H1 (cell line): ENCODE results near the gene ARHGAP8. TPM values are rescaled to one million over a fixed set of nuclear protein-coding genes. Genes with fewer than 3 reads are reported as not detected.
A peak's percentile ranks its signal among the peaks of the same experiment; 100 is the strongest.

Experiments used
- CTCF ChIA-PET: fragments of 300-600 bp; sonication (Branson Sonifier 250); formaldehyde crosslinking; loops from one replicate; lab custom pipeline; 2021; ENCODE audit not compliant: partially characterized antibody; lab: Charles Lee
- POLR2A ChIA-PET: fragments of 300-600 bp; sonication (Branson Sonifier 250); formaldehyde crosslinking; loops from one replicate; lab custom pipeline; 2021; ENCODE audit warnings: inconsistent platforms; ENCODE audit not compliant: partially characterized antibody; lab: Charles Lee
- DNase-seq, 2 experiments: peaks; one replicate each; pipeline versions ENCODE4 v3.0.0 to v3.0.0-alpha.2; 2010 to 2022; ENCODE audit warnings: low spot score in 2 of 2, low read depth in 1 of 2, mixed read lengths in 1 of 2
- FAIRE-seq: peaks from 2 replicates; lab custom pipeline; 2011; peaks lifted over from hg19 to GRCh38; lab: Jason Lieb, UNC
- H2AFZ ChIP-seq: 2 replicates; pipeline ENCODE4 v1.8.1; 2012; ENCODE audit warnings: low read length, inconsistent platforms
- H2AK5ac ChIP-seq: 2 replicates; pipeline ENCODE4 v1.6.1; 2013; ENCODE audit warnings: low read depth, low read length
- H2BK120ac ChIP-seq: replicated peaks from 2 replicates; pipeline ENCODE3; 2013; ENCODE audit warnings: low read depth, low read length, inconsistent platforms
- H2BK12ac ChIP-seq: 2 replicates; pipeline ENCODE4 v1.6.1; 2013; ENCODE audit warnings: low read depth, low read length
- H2BK15ac ChIP-seq: 2 replicates; pipeline ENCODE4 v1.6.1; 2013; ENCODE audit warnings: low read length
- H2BK20ac ChIP-seq: 2 replicates; pipeline ENCODE4 v1.6.1; 2013; ENCODE audit warnings: low read length
- H2BK5ac ChIP-seq: 2 replicates; pipeline ENCODE4 v1.6.1; 2013; ENCODE audit warnings: low read depth, low read length
- H3K14ac ChIP-seq: 2 replicates; pipeline ENCODE4 v1.6.1; 2013; ENCODE audit warnings: inconsistent platforms; ENCODE audit not compliant: insufficient read length
- H3K18ac ChIP-seq: 2 replicates; pipeline ENCODE4 v1.6.1; 2013; ENCODE audit warnings: low read length; ENCODE audit errors: extremely low read depth
- H3K23ac ChIP-seq: 2 replicates; pipeline ENCODE4 v1.6.1; 2013; ENCODE audit warnings: inconsistent platforms; ENCODE audit not compliant: insufficient read length
- H3K23me2 ChIP-seq: 2 replicates; pipeline ENCODE4 v1.6.1; 2013; ENCODE audit warnings: low read depth, low read length
- H3K27ac ChIP-seq: 2 replicates; pipeline ENCODE4 v1.6.1; 2011; ENCODE audit warnings: low read depth, low read length, inconsistent platforms
- H3K27me3 ChIP-seq, 4 experiments: replicated peaks in 1 of 4; 1 replicate in 1 of 4; 2 replicates in 3 of 4; pipeline versions ENCODE4 v1.6.1 to v1.8.1; 2011 to 2013; ENCODE audit warnings: low read length in 3 of 4, mild to moderate bottlenecking in 3 of 4, inconsistent platforms in 2 of 4, mixed read lengths in 2 of 4, moderate library complexity in 1 of 4; ENCODE audit not compliant: control insufficient read depth in 3 of 4, insufficient read depth in 3 of 4; ENCODE audit errors: extremely low read depth in 1 of 4
- H3K36me3 ChIP-seq, 4 experiments: 2 replicates each; pipeline versions ENCODE4 v1.6.1 to v1.8.1; 2011 to 2013; ENCODE audit warnings: mild to moderate bottlenecking in 4 of 4, low read length in 3 of 4, moderate library complexity in 2 of 4, control low read depth in 1 of 4, inconsistent platforms in 1 of 4; ENCODE audit not compliant: insufficient read depth in 4 of 4, control insufficient read depth in 2 of 4
- H3K4ac ChIP-seq: replicated peaks from 2 replicates; pipeline ENCODE3; 2013; ENCODE audit warnings: low read length, low read depth, mixed read lengths, inconsistent platforms; ENCODE audit not compliant: insufficient read length
- H3K4me1 ChIP-seq, 4 experiments: replicated peaks in 1 of 4; 1 replicate in 1 of 4; 2 replicates in 3 of 4; pipeline versions ENCODE4 v1.6.1 to v1.8.1; 2011 to 2013; ENCODE audit warnings: low read length in 3 of 4, inconsistent platforms in 2 of 4, mixed read lengths in 1 of 4; ENCODE audit not compliant: insufficient read depth in 4 of 4, control insufficient read depth in 3 of 4
- H3K4me2 ChIP-seq, 2 experiments: 2 replicates each; pipeline versions ENCODE4 v1.6.1 to v1.8.1; 2011 to 2013; ENCODE audit warnings: low read depth in 2 of 2, low read length in 2 of 2, control low read depth in 1 of 2, inconsistent platforms in 1 of 2, mild to moderate bottlenecking in 1 of 2; ENCODE audit not compliant: insufficient read depth in 1 of 2
- H3K4me3 ChIP-seq, 4 experiments: fragments of 200-600, 300-600 bp in 1 of 4; sonication (generic), shearing (Covaris generic), sonication (Bioruptor Twin) in 1 of 4; 2 replicates each; pipeline versions ENCODE4 v1.5.1 to v1.8.1; 2011 to 2016; ENCODE audit warnings: low read length in 4 of 4, low read depth in 3 of 4, control low read depth in 2 of 4, inconsistent platforms in 2 of 4, mild to moderate bottlenecking in 2 of 4, mixed read lengths in 1 of 4, moderate library complexity in 1 of 4; ENCODE audit not compliant: insufficient read depth in 2 of 4; ENCODE audit errors: extremely low read depth in 1 of 4
- H3K56ac ChIP-seq: replicated peaks from 2 replicates; pipeline ENCODE3; 2013; ENCODE audit warnings: low read depth, mild to moderate bottlenecking, mixed read lengths, low read length, inconsistent platforms; ENCODE audit not compliant: insufficient read length
- H3K79me1 ChIP-seq: 2 replicates; pipeline ENCODE4 v1.6.1; 2013; ENCODE audit warnings: low read depth, low read length, control low read depth
- H3K79me2 ChIP-seq, 2 experiments: 2 replicates each; pipeline versions ENCODE4 v1.6.1 to v1.8.1; 2012 to 2013; ENCODE audit warnings: low read length in 2 of 2, mild to moderate bottlenecking in 2 of 2, inconsistent platforms in 1 of 2; ENCODE audit not compliant: insufficient read depth in 2 of 2, control insufficient read depth in 1 of 2
- H3K9ac ChIP-seq, 4 experiments: replicated peaks in 1 of 4; 1 replicate in 1 of 4; 2 replicates in 3 of 4; pipeline versions ENCODE4 v1.6.1 to v1.8.1; 2011 to 2013; ENCODE audit warnings: low read depth in 3 of 4, low read length in 3 of 4, control low read depth in 2 of 4, mild to moderate bottlenecking in 2 of 4, moderate library complexity in 2 of 4, inconsistent platforms in 1 of 4; ENCODE audit errors: extremely low read depth in 1 of 4
- H3K9me3 ChIP-seq, 2 experiments: 2 replicates each; pipeline versions ENCODE4 v1.6.1 to v1.8.1; 2012 to 2013; ENCODE audit warnings: mild to moderate bottlenecking in 2 of 2, moderate library complexity in 2 of 2, control low read depth in 1 of 2, inconsistent platforms in 1 of 2, low read depth in 1 of 2, low read length in 1 of 2, mixed read lengths in 1 of 2; ENCODE audit not compliant: insufficient read depth in 2 of 2
- H4K20me1 ChIP-seq, 2 experiments: replicated peaks in 1 of 2; 2 replicates each; pipeline versions ENCODE3 to v1.8.1; 2011 to 2013; ENCODE audit warnings: inconsistent platforms in 2 of 2, low read length in 2 of 2, mild to moderate bottlenecking in 1 of 2; ENCODE audit not compliant: insufficient read depth in 2 of 2, control insufficient read depth in 1 of 2
- H4K5ac ChIP-seq: 2 replicates; pipeline ENCODE4 v1.6.1; 2013; ENCODE audit warnings: low read length, low read depth, mixed read lengths, inconsistent platforms; ENCODE audit not compliant: insufficient read length
- H4K8ac ChIP-seq: 2 replicates; pipeline ENCODE4 v1.8.0; 2013; ENCODE audit warnings: mild to moderate bottlenecking, moderate library complexity, low read length, inconsistent platforms; ENCODE audit not compliant: insufficient read depth; ENCODE audit errors: extremely low read depth
- H4K91ac ChIP-seq: replicated peaks from 2 replicates; pipeline ENCODE3; 2013; ENCODE audit warnings: low read length, mixed read lengths, inconsistent platforms; ENCODE audit not compliant: insufficient read length
- ASH2L ChIP-seq: fragments of 200-600, 300-600 bp; sonication (generic); IDR thresholded peaks from one replicate; pipeline ENCODE4 v1.7.1; 2017; ENCODE audit warnings: low read length
- BACH1 ChIP-seq: IDR thresholded peaks from 2 replicates; pipeline ENCODE4 v1.6.1; 2012; ENCODE audit warnings: low read length, improper control_type of control experiment
- CREB1 ChIP-seq: IDR thresholded peaks from 2 replicates; pipeline ENCODE4 v1.6.1; 2012; ENCODE audit warnings: inconsistent platforms
- EZH2 ChIP-seq: fragments of 200-600 bp; sonication (generic); IDR thresholded peaks from 2 replicates; pipeline ENCODE4 v1.7.1; 2012; ENCODE audit warnings: low read depth, mild to moderate bottlenecking, moderate library complexity, low read length, inconsistent platforms; ENCODE audit not compliant: severe bottlenecking
- RBBP5 ChIP-seq: IDR thresholded peaks from 2 replicates; pipeline ENCODE4 v1.7.1; 2012; ENCODE audit warnings: low read depth, mild to moderate bottlenecking, inconsistent platforms, low read length, moderate library complexity, borderline replicate concordance
- SRF ChIP-seq: IDR thresholded peaks from 2 replicates; pipeline ENCODE4 v1.6.1; 2011; ENCODE audit warnings: mild to moderate bottlenecking, low read depth, low read length, moderate library complexity
- TAF7 ChIP-seq: optimal IDR thresholded peaks from 2 replicates; pipeline ENCODE3; 2011; ENCODE audit warnings: low read depth, mild to moderate bottlenecking, inconsistent platforms, low read length, moderate library complexity, borderline replicate concordance
- WGBS, 2 experiments: shearing (Covaris generic) in 1 of 2; methylation state at CpG; one replicate each; pipeline versions ENCODE4 v1.1.6 to v1.1.7; 2013 to 2015; ENCODE audit warnings: low lambda C conversion rate in 2 of 2, mixed read lengths in 2 of 2, inconsistent platforms in 1 of 2, low coverage in 1 of 2, missing lambda C conversion rate in 1 of 2; ENCODE audit not compliant: insufficient replicate concordance in 2 of 2, insufficient coverage in 1 of 2, insufficient read length in 1 of 2; ENCODE audit errors: extremely low coverage in 1 of 2, missing lambda C conversion rate in 1 of 2; 5-methylcytosine and 5-hydroxymethylcytosine counted together
- polyA plus RNA-seq, 7 experiments: library from polyadenylated mRNA; depleted of rRNA in 3 of 7; stranded (reverse) in 5 of 7; unstranded in 2 of 7; fragments of >200 nt in 5 of 7; fragments of 200-250 nt in 2 of 7; gene quantifications; 1 replicate in 5 of 7; 2 replicates in 1 of 7; 4 replicates in 1 of 7; pipeline versions ENCODE4 v1.2.1 to v1.2.3, GENCODE V29; 2011 to 2013; ENCODE audit warnings: missing spikeins in 2 of 7, mixed read lengths in 2 of 7
- total RNA-seq: library from RNA; stranded (reverse); fragmentation: NEBNext Ultra II Directional; extraction: Animal tissue kit (Norgen Biotek cat#: 25700); gene quantifications from 2 replicates; pipeline ENCODE4 v1.2.1, GENCODE V29; 2021
- TF ChIP-seq, protein P1 (sequence below): IDR thresholded peaks from 2 replicates; pipeline ENCODE4 v1.6.1; 2011; ENCODE audit warnings: low read length, improper control_type of control experiment
- TF ChIP-seq, protein P2 (sequence below): IDR thresholded peaks from 2 replicates; pipeline ENCODE4 v1.6.1; 2012; ENCODE audit warnings: inconsistent platforms
- TF ChIP-seq, protein P3 (sequence below), 3 experiments: IDR thresholded peaks; 1 replicate in 2 of 3; 2 replicates in 1 of 3; pipeline versions ENCODE4 v1.5.1 to v1.6.1; 2011; ENCODE audit warnings: low read length in 3 of 3, mild to moderate bottlenecking in 3 of 3, inconsistent platforms in 2 of 3, low read depth in 1 of 3, moderate library complexity in 1 of 3; ENCODE audit not compliant: insufficient read depth in 1 of 3; ENCODE audit errors: control extremely low read depth in 1 of 3

Gene ARHGAP8
- total and polyA plus RNA-seq, 2 of the 8 experiments (the other 6 are each of a cell fraction or from before 2014, with no cell fraction given) = 35.6 to 47.7 TPM

DNA sequence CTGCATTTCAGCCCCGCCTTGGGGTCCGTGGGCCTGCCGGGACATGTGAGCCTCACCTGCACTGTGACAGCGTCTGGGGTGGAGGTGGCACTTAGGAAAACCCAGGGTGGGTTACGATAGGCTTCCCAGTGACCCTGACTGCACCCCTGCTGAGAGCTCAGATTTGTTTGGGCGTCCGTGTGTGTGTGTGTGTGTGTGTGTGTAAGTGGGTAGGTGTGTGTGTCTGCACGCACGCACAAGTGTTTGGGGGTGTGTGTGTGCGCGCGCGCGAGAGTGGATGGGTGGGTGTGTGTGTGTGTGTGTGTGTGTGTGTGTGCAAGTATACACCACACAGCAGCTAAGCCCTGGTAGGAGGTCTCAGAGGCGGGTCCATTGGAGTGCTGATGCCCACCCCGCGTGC is 12.1 kb upstream of the ARHGAP8 start:
- Histone ChIP-seq H2BK12ac (no peak overlapping the region), H2BK15ac (no peak overlapping the region), H2BK120ac (no peak overlapping the region), H3K79me1 (no peaks in the 10 kb centered on the region), H4K8ac (no peak overlapping the region; the same call in 1 of the 2 replicates), H3K56ac (no peak overlapping the region), H3K36me3 (no peaks in the 10 kb centered on the region), H3K4me3 (no peak overlapping the region), H4K5ac (no peak overlapping the region), H3K14ac (no peak overlapping the region), H4K91ac (no peak overlapping the region), H2AK5ac (no peak overlapping the region), H3K27ac (no peak overlapping the region), H3K9me3 (no peaks in the 10 kb centered on the region), H3K23me2 (no peaks in the 10 kb centered on the region), H3K79me2 (no peaks in the 10 kb centered on the region), H3K4me2 (no peak overlapping the region), H3K4ac (no peak overlapping the region), H3K27me3 (peaks cover 0 to 3% (median 0%) of the 10 kb centered on the region in 4 experiments; a peak in 2 of 7 replicates), H3K18ac (no peak overlapping the region), H2AFZ (no peak overlapping the region), H3K9ac (no peak overlapping the region), H2BK5ac (peak overlapping the region; percentile 9; the same call in 1 of the 2 replicates), H3K23ac (no peak overlapping the region), H2BK20ac (no peak overlapping the region), H4K20me1 (peaks cover 0 to 8% of the 10 kb centered on the region in 2 experiments), H3K4me1 (peaks cover 0 to 17% (median 12%) of the 10 kb centered on the region in 4 experiments; a peak in 5 of 7 replicates)
- ChIA-PET CTCF (interaction anchor here (0.6 to 9.3 kb wide), 2 partner anchors 43 to 523 kb away, joined by 4 to 102 read pairs; no protein-coding TSS in a partner anchor), POLR2A (interaction anchor here (1.2 kb wide), 1 partner anchor 19 kb away, joined by 3 read pairs; no protein-coding TSS in a partner anchor)
- 81% methylated on average over 17 of the region's 17 CpGs; no CpG with 5 or more reads in 1 of the 2 experiments for WGBS, 2 experiments
- no peak for DNase-seq
- TF ChIP-seq BACH1 (no peak), RBBP5 (no peak), CREB1 (no peak), EZH2 (no peak), TAF7 (no peak), ASH2L (no peak), SRF (no peak)
- TF ChIP-seq, protein P1, sequence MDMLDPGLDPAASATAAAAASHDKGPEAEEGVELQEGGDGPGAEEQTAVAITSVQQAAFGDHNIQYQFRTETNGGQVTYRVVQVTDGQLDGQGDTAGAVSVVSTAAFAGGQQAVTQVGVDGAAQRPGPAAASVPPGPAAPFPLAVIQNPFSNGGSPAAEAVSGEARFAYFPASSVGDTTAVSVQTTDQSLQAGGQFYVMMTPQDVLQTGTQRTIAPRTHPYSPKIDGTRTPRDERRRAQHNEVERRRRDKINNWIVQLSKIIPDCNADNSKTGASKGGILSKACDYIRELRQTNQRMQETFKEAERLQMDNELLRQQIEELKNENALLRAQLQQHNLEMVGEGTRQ = no peak
- TF ChIP-seq, protein P2, sequence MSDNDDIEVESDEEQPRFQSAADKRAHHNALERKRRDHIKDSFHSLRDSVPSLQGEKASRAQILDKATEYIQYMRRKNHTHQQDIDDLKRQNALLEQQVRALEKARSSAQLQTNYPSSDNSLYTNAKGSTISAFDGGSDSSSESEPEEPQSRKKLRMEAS = no peak
- TF ChIP-seq, protein P3, sequence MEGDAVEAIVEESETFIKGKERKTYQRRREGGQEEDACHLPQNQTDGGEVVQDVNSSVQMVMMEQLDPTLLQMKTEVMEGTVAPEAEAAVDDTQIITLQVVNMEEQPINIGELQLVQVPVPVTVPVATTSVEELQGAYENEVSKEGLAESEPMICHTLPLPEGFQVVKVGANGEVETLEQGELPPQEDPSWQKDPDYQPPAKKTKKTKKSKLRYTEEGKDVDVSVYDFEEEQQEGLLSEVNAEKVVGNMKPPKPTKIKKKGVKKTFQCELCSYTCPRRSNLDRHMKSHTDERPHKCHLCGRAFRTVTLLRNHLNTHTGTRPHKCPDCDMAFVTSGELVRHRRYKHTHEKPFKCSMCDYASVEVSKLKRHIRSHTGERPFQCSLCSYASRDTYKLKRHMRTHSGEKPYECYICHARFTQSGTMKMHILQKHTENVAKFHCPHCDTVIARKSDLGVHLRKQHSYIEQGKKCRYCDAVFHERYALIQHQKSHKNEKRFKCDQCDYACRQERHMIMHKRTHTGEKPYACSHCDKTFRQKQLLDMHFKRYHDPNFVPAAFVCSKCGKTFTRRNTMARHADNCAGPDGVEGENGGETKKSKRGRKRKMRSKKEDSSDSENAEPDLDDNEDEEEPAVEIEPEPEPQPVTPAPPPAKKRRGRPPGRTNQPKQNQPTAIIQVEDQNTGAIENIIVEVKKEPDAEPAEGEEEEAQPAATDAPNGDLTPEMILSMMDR (IDR thresholded peaks at IDR 0.05; ENCODE audit: control extremely low read depth in 1 of 3, insufficient read depth in 1 of 3, low read depth in 1 of 3, low read length in 3 of 3) = no peak
- FAIRE-seq = no peak
